Transverse colon (tissue), 4 donors: ENCODE data around the gene PPP1R15B. TPM values are rescaled to one million over a fixed set of nuclear protein-coding genes. Genes with fewer than 3 reads are reported as not detected.

Experiments used
- DNase-seq: peaks from one replicate; pipeline ENCODE4 v3.0.0-alpha.2; 2019
- H3K27ac ChIP-seq, 4 donors: fragments of 200-600 bp; sonication (generic); 2 replicates each; pipeline ENCODE4 v1.5.1; 2016 to 2018; ENCODE audit warnings: inconsistent platforms in 4 of 4
- H3K27me3 ChIP-seq: fragments of 200-600 bp; sonication (generic); 2 replicates; pipeline ENCODE4 v1.5.1; 2017; ENCODE audit warnings: inconsistent platforms
- H3K36me3 ChIP-seq, 4 donors: fragments of 200-600 bp; sonication (generic); 2 replicates each; pipeline ENCODE4 v1.5.1; 2017 to 2019; ENCODE audit warnings: inconsistent platforms in 4 of 4
- H3K4me1 ChIP-seq, 4 donors: fragments of 200-600 bp; sonication (generic); 2 replicates each; pipeline ENCODE4 v1.5.1; 2017 to 2020; ENCODE audit warnings: inconsistent platforms in 4 of 4
- H3K4me3 ChIP-seq, 4 donors: fragments of 200-600 bp; sonication (generic); 1 replicate in 1 of 4; 2 replicates in 3 of 4; pipeline versions ENCODE4 v1.5.1 to v1.6.1; 2017 to 2019; ENCODE audit warnings: inconsistent platforms in 4 of 4
- H3K9me3 ChIP-seq, 2 donors: fragments of 200-600 bp; sonication (generic); 2 replicates each; pipeline ENCODE4 v1.5.1; 2017 to 2019; ENCODE audit warnings: inconsistent platforms in 2 of 2
- EP300 ChIP-seq: sonication (generic); formaldehyde crosslinking; IDR thresholded peaks from one replicate; pipeline ENCODE4 v1.6.1; 2017; ENCODE audit warnings: antibody characterized with exemption, low read depth
- POLR2A ChIP-seq: fragments of 450-650 bp; IDR thresholded peaks from one replicate; pipeline ENCODE4 v1.6.1; 2016; ENCODE audit warnings: antibody characterized with exemption, mild to moderate bottlenecking, moderate library complexity
- POLR2AphosphoS5 ChIP-seq, 3 donors: sonication (generic); formaldehyde crosslinking; IDR thresholded peaks; one replicate each; pipeline ENCODE4 v1.6.1; 2016; ENCODE audit warnings: antibody characterized with exemption in 3 of 3
- WGBS, 2 donors: methylation state at CpG; one replicate each; pipeline ENCODE4 v1.1.5; 2018; ENCODE audit warnings: low coverage in 1 of 2; 5-methylcytosine and 5-hydroxymethylcytosine counted together
- in situ Hi-C, 4 donors: fragments of 200-750 bp; cut with MboI; loops; one replicate each; pipeline versions ENCODE4 v1.15.0 to v1.15.1; 2017; ENCODE audit warnings: low sequenced_read_pairs in 3 of 4, low pct_ligation_motif_present in 1 of 4, low pct_unique_long_range_greater_than_20kb in 1 of 4
- intact Hi-C: fragments of 100-400 bp; cut with DNase I; formaldehyde crosslinking; loops from one replicate; pipeline ENCODE4 v1.15.1; 2023; ENCODE audit warnings: low total_unique reads
- total RNA-seq, 4 donors: library from RNA; depleted of rRNA; stranded (reverse); fragments of >200 nt; gene quantifications; one replicate each; pipeline ENCODE4 v1.1.0, GENCODE V29; 2016
- TF ChIP-seq, protein P1 (sequence below), 5 experiments: fragments of 200-600 bp in 3 of 5; fragments of 450-650 bp in 2 of 5; sonication (generic) in 3 of 5; IDR thresholded peaks; 1 replicate in 2 of 5; 2 replicates in 3 of 5; pipeline ENCODE4 v1.5.1; 2016 to 2017; ENCODE audit warnings: antibody characterized with exemption in 5 of 5, inconsistent platforms in 3 of 5, mild to moderate bottlenecking in 2 of 5, moderate library complexity in 1 of 5

The PPP1R15B gene
- total RNA-seq, 4 donors from 2014 or later = 30.8 to 74.2 (median 54.5) TPM

DNA sequence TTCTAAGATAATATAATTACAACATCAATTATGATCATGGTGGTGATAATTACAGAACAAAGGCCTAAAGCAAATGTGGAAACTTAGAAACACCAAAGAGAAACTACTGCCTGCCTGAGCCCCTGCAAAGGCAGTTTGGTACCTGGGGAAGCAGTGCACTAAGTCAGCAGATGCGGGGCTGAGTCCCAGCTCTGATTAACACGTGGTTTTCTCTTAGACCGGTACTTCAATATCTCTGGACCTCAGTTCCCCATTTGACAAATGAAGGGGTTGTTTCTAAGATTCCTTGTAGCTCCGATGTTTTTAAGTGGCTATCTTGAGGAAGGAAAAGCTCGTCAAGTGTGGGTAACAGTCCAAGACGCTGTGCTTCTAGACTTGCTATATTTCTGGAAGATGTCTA is 35.2 kb downstream of the PPP1R15B start:
- Histone ChIP-seq H3K9me3 (no peaks in the 10 kb centered on the region), H3K27me3 (peaks cover 39% of the 10 kb centered on the region), H3K4me1 (peaks cover 0 to 34% (median 20%) of the 10 kb centered on the region in 4 donors), H3K36me3 (no peaks in the 10 kb centered on the region), H3K4me3 (peak overlapping the region in 3 of 4 donors; percentile 18 to 60 (median 52)), H3K27ac (peak overlapping the region; percentile 72 to 95 (median 82))
- TF ChIP-seq POLR2AphosphoS5 (IDR thresholded peaks at IDR 0.05) = no peak
- TF ChIP-seq, protein P1, sequence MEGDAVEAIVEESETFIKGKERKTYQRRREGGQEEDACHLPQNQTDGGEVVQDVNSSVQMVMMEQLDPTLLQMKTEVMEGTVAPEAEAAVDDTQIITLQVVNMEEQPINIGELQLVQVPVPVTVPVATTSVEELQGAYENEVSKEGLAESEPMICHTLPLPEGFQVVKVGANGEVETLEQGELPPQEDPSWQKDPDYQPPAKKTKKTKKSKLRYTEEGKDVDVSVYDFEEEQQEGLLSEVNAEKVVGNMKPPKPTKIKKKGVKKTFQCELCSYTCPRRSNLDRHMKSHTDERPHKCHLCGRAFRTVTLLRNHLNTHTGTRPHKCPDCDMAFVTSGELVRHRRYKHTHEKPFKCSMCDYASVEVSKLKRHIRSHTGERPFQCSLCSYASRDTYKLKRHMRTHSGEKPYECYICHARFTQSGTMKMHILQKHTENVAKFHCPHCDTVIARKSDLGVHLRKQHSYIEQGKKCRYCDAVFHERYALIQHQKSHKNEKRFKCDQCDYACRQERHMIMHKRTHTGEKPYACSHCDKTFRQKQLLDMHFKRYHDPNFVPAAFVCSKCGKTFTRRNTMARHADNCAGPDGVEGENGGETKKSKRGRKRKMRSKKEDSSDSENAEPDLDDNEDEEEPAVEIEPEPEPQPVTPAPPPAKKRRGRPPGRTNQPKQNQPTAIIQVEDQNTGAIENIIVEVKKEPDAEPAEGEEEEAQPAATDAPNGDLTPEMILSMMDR (IDR thresholded peaks at IDR 0.05) = no peak
- TF ChIP-seq EP300 = no peak
- no peak for TF ChIP-seq POLR2A
- 37 to 56% methylated on average over 5 to 6 of the region's 6 CpGs for WGBS, 2 donors
- DNase-seq = no peak
- intact Hi-C loops (no loop called here), in situ Hi-C loops (no loop called here)

DNA sequence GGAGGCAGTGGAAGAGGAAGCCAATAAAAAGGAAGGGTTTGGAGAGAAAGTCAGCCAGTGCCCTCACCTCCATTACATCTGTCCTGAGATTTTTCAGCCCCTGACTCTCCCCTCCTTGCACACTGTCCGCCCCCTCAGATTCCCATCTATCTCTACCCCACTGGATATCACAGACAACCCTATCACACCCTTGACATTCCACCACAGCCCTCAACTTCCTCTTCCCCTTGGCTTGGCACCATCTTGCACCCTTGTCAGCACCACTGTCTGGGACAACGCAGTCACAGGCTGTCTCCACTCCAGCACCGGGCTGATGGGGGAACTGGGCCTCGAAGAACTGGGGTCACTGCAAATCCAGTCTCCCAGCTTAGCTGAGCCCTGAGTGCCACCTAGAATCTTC is 37.7 kb downstream of the PPP1R15B start:
- 89 to 92% methylated on average over 1 to 4 of the region's 4 CpGs for WGBS, 2 donors
- peaks cover 36% of the 10 kb centered on the region for H3K27me3 ChIP-seq
- no peaks in the 10 kb centered on the region for H3K36me3 ChIP-seq
- in situ Hi-C loops = loop anchor here (25.0 kb wide), 2 partner anchors 112 to 512 kb away; partner anchors contain the start of gene SNRPE (in 3 of the 4)
- DNase-seq = no peak
- intact Hi-C loops = loop anchor here (1.0 kb wide), 1 partner anchor 155 kb away; no protein-coding TSS in a partner anchor
- H3K4me3 ChIP-seq = no peak overlapping the region
- TF ChIP-seq POLR2A (no peak), EP300 (no peak), POLR2AphosphoS5 (IDR thresholded peaks at IDR 0.05) (no peak)
- TF ChIP-seq, protein P1 (IDR thresholded peaks at IDR 0.05) = no peak
- no peaks in the 10 kb centered on the region for H3K9me3 ChIP-seq
- H3K4me1 ChIP-seq = peaks cover 0 to 26% (median 20%) of the 10 kb centered on the region in 4 donors
- no peak overlapping the region for H3K27ac ChIP-seq

DNA sequence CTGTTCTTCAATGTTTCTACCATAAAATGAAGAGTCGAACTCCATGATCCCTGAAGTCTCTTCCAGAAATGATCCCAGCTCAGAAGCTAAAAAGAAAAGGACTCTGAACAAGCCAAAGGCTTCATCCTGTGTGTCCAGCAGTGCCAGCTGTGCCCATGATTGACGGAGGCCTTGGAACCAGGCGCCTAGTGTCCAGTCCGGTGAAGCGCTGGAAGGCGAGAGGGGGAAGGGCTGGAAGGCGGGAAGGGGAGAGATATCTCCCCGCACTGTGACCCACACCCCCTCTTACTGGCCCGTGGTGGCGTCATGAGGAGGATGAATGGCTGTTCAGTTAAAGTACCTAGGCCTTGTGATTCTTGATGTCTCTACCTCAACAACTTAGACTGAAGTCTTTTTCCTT is 41.4 kb downstream of the PPP1R15B start:
- H3K27me3 ChIP-seq = peaks cover 4% of the 10 kb centered on the region
- H3K4me1 ChIP-seq = no peaks in the 10 kb centered on the region
- H3K27ac ChIP-seq = no peak overlapping the region
- intact Hi-C loops = no loop called here
- in situ Hi-C loops = loop anchor here (25.0 kb wide), 2 partner anchors 108 to 508 kb away; partner anchors contain the start of gene SNRPE (in 3 of the 4)
- no peak for DNase-seq
- TF ChIP-seq, protein P1 (IDR thresholded peaks at IDR 0.05) = no peak
- TF ChIP-seq EP300 (no peak), POLR2A (no peak), POLR2AphosphoS5 (IDR thresholded peaks at IDR 0.05) (no peak)
- H3K36me3 ChIP-seq = no peaks in the 10 kb centered on the region
- no peaks in the 10 kb centered on the region for H3K9me3 ChIP-seq
- WGBS, 2 donors = 80 to 86% methylated on average over 2 to 10 of the region's 10 CpGs
- no peak overlapping the region for H3K4me3 ChIP-seq

DNA sequence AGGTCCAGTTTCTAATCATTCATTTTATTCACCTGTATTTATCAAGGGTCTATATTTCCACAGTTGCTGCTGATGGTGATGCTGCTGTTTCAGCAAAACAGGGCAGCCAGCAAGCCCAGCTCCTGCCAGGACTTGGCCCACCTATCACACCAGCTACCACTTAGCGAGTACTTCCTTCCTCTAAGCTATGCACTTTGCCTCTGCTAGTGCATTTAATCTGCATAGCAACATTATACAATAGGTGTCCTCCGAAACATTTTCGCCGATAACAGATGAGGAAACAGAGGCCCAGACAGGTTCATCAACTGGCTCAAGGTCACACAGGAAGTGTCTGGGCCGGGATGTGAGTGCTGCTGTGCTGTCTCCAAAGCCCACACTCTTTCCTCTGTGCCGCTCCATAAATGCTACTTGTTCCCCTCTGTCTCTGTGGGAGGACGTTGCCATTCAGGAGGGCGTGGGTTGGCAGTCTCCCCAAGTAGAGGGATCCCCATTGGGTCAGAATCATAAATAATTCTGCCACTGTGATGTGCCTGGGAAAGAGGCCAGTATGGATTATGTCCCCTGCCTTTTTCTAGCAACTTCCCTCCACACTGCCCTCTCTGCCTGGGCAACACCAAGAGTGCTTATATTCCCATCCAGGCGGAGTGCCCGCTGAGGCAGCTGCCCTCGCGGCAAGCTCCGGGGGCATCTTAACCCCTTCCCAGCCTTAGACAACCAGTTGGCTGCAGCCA is 42.5 kb downstream of the PPP1R15B start:
- no peak overlapping the region for H3K4me3 ChIP-seq
- intact Hi-C loops (loop anchor here (2.0 kb wide), 1 partner anchor 208 kb away; no protein-coding TSS in a partner anchor), in situ Hi-C loops (loop anchor here (10.0 to 25.0 kb wide), 4 partner anchors 107 to 507 kb away; partner anchors contain the start of genes SNRPE (in 3 of the 4) and REN (in 2 of the 4))
- WGBS, 2 donors = 71% methylated on average over 13 of the region's 13 CpGs; no CpG with 5 or more reads in 1 of the 2 donors
- no peaks in the 10 kb centered on the region for H3K9me3 ChIP-seq
- no peak overlapping the region for H3K27ac ChIP-seq
- no peaks in the 10 kb centered on the region for H3K36me3 ChIP-seq
- no peak for DNase-seq
- no peak for TF ChIP-seq EP300
- TF ChIP-seq, protein P1 (IDR thresholded peaks at IDR 0.05) = no peak
- no peak for TF ChIP-seq POLR2A
- TF ChIP-seq POLR2AphosphoS5 (IDR thresholded peaks at IDR 0.05) = no peak
- H3K27me3 ChIP-seq = no peaks in the 10 kb centered on the region
- H3K4me1 ChIP-seq = peaks cover 0 to 7% (median 2%) of the 10 kb centered on the region in 4 donors
